HepG2 (cell line): ENCODE data around the gene SLC26A4. TPM values are rescaled to one million over a fixed set of nuclear protein-coding genes. Genes with fewer than 3 reads are reported as not detected.

ENCODE experiments used
- ATAC-seq: fragments of 200-7000 bp; cut with Tn5 transposase; 3 replicates; pipeline ENCODE4 v1.9.1; 2020; ENCODE audit warnings: mild to moderate bottlenecking, moderate library complexity
- BruUV-seq: library from RNA; stranded (reverse); fragments of 400-500 nt; replicated peaks from 2 replicates; lab custom pipeline; 2021; lab: Mats Ljungman, UMichigan
- CTCF ChIA-PET: fragments of 300-600 bp; formaldehyde crosslinking; extraction: SDS; loops from one replicate; lab custom pipeline; 2021; ENCODE audit warnings: low total read pairs, inconsistent platforms, low intra/inter-chr PET ratio; lab: Yijun Ruan, JAX
- POLR2A ChIA-PET: fragments of 350-600 bp; sonication (Branson Sonifier 250); formaldehyde crosslinking; loops from one replicate; lab custom pipeline; 2020; ENCODE audit warnings: antibody characterized with exemption, inconsistent platforms; lab: Yijun Ruan, JAX
- DNase-seq: peaks from one replicate; pipeline ENCODE4 v3.0.0-alpha.2; 2015; ENCODE audit warnings: low spot score
- FAIRE-seq: peaks from 3 replicates; lab custom pipeline; 2011; peaks lifted over from hg19 to GRCh38; lab: Jason Lieb, UNC
- H2AFZ ChIP-seq: one replicate; pipeline ENCODE4 v1.6.1; 2011; ENCODE audit warnings: low read length, inconsistent platforms
- H3K27ac ChIP-seq: fragments of 300-600 bp; 3 replicates; pipeline ENCODE4 v1.8.0; 2011; ENCODE audit warnings: mixed run types, mild to moderate bottlenecking, mixed read lengths, low read length, inconsistent platforms; ENCODE audit not compliant: insufficient read depth; ENCODE audit errors: extremely low read length
- H3K27me3 ChIP-seq, 2 experiments: fragments of 200-600 bp in 1 of 2; 2 replicates in 1 of 2; 3 replicates in 1 of 2; pipeline versions ENCODE4 v1.6.0 to v1.8.0; 2011; ENCODE audit warnings: low read length in 2 of 2, mild to moderate bottlenecking in 2 of 2, moderate library complexity in 2 of 2, inconsistent platforms in 1 of 2; ENCODE audit not compliant: insufficient read depth in 2 of 2, control insufficient read depth in 1 of 2
- H3K36me3 ChIP-seq, 2 experiments: fragments of 200-600 bp in 1 of 2; replicated peaks in 1 of 2; 2 replicates in 1 of 2; 3 replicates in 1 of 2; pipeline versions ENCODE4 v1.5.1 to v1.8.0; 2011; ENCODE audit warnings: low read length in 2 of 2, inconsistent platforms in 1 of 2; ENCODE audit not compliant: insufficient read depth in 2 of 2, control insufficient read depth in 1 of 2
- H3K4me1 ChIP-seq: 2 replicates; pipeline ENCODE4 v1.5.1; 2012; ENCODE audit warnings: low read length, inconsistent platforms; ENCODE audit not compliant: insufficient read depth
- H3K4me2 ChIP-seq: 2 replicates; pipeline ENCODE4 v1.6.0; 2011; ENCODE audit warnings: low read depth, low read length, inconsistent platforms
- H3K4me3 ChIP-seq, 3 experiments: fragments of 200-600 bp in 1 of 3; sonication (generic), shearing (Covaris generic) in 1 of 3; replicated peaks in 1 of 3; 2 replicates each; pipeline ENCODE4 v1.5.1; 2011 to 2016; ENCODE audit warnings: low read length in 3 of 3, inconsistent platforms in 2 of 3, low read depth in 2 of 3, mild to moderate bottlenecking in 2 of 3, control low read depth in 1 of 3, mixed read lengths in 1 of 3; ENCODE audit not compliant: insufficient read depth in 1 of 3
- H3K79me2 ChIP-seq: one replicate; pipeline ENCODE4 v1.6.1; 2011; ENCODE audit warnings: low read length, inconsistent platforms; ENCODE audit not compliant: insufficient read depth
- H3K9ac ChIP-seq: 2 replicates; pipeline ENCODE4 v1.6.0; 2011; ENCODE audit warnings: mild to moderate bottlenecking, low read depth, low read length, inconsistent platforms; ENCODE audit not compliant: insufficient read depth
- H3K9me3 ChIP-seq: 2 replicates; pipeline ENCODE4 v1.5.1; 2012; ENCODE audit warnings: mild to moderate bottlenecking, low read length
- H4K20me1 ChIP-seq: 2 replicates; pipeline ENCODE4 v1.6.0; 2011; ENCODE audit warnings: inconsistent platforms, mild to moderate bottlenecking, low read length, moderate library complexity; ENCODE audit not compliant: insufficient read depth
- HCFC1 ChIP-seq: fragments of 150-350 bp; IDR thresholded peaks from 2 replicates; pipeline ENCODE4 v1.6.1; 2014; ENCODE audit warnings: low read depth, low read length
- IRF2 ChIP-seq: IDR thresholded peaks from 2 replicates; pipeline ENCODE4 v1.6.1; 2018; ENCODE audit warnings: missing genetic modification reagents, missing compliant biosample characterization
- MTA3 ChIP-seq: sonication (generic); formaldehyde crosslinking; IDR thresholded peaks from 2 replicates; pipeline ENCODE4 v1.4.0; 2020; ENCODE audit warnings: missing genetic modification reagents
- USF2 ChIP-seq, 2 experiments: sonication (generic) in 1 of 2; formaldehyde crosslinking in 1 of 2; IDR thresholded peaks; 2 replicates each; pipeline versions ENCODE4 v1.5.1 to v1.6.1; 2011 to 2020; ENCODE audit warnings: borderline replicate concordance in 1 of 2, low read depth in 1 of 2, low read length in 1 of 2, mild to moderate bottlenecking in 1 of 2, missing genetic modification reagents in 1 of 2, moderate library complexity in 1 of 2
- ZBTB20 ChIP-seq: sonication (generic); formaldehyde crosslinking; IDR thresholded peaks from 2 replicates; pipeline ENCODE4 v1.8.1; 2023; ENCODE audit warnings: missing genetic modification reagents, low read depth, mild to moderate bottlenecking, borderline replicate concordance
- ZFP36L1 ChIP-seq: sonication (generic); formaldehyde crosslinking; IDR thresholded peaks from 2 replicates; pipeline ENCODE4 v1.8.0; 2022; ENCODE audit warnings: mild to moderate bottlenecking, missing genetic modification reagents, moderate library complexity
- WGBS: methylation state at CpG from one replicate; pipeline ENCODE4 v1.1.6; 2017; ENCODE audit warnings: low lambda C conversion rate; 5-methylcytosine and 5-hydroxymethylcytosine counted together
- in situ Hi-C: cut with HindIII; loops from 2 replicates; pipeline ENCODE4 v1.10.0; 2017; ENCODE audit warnings: low pct_unique_long_range_greater_than_20kb; ENCODE audit not compliant: extremely low pct_ligation_motif_present
- intact Hi-C: fragments of 100-400 bp; cut with micrococcal nuclease; formaldehyde crosslinking; loops from one replicate; pipeline ENCODE4 v1.10.0; 2022; ENCODE audit not compliant: unreplicated experiment
- polyA plus RNA-seq, 8 experiments: library from polyadenylated mRNA; depleted of rRNA in 3 of 8; stranded (reverse) in 7 of 8; unstranded in 1 of 8; fragments of >200 nt; fragmentation: Illumina TruSeq in 4 of 8; extraction: Trizol in 4 of 8; gene quantifications; 2 replicates each; pipeline versions ENCODE4 v1.2.1 to v1.2.3, GENCODE V29; 2011 to 2016; ENCODE audit warnings: low read depth in 4 of 8, missing spikeins in 1 of 8, mixed read lengths in 1 of 8; ENCODE audit not compliant: insufficient read depth in 1 of 8
- total RNA-seq, 5 experiments: library from RNA; depleted of rRNA; stranded (reverse); fragments of >200 nt; fragmentation: Illumina TruSeq; extraction: Trizol; gene quantifications; 2 replicates each; pipeline ENCODE4 v1.2.3, GENCODE V29; 2016; ENCODE audit warnings: low read depth in 1 of 5
- TF ChIP-seq, protein P1 (sequence below): IDR thresholded peaks from 2 replicates; pipeline ENCODE4 v1.6.1; 2016; ENCODE audit warnings: mild to moderate bottlenecking
- TF ChIP-seq, protein P2 (sequence below): sonication (generic); formaldehyde crosslinking; IDR thresholded peaks from 2 replicates; pipeline ENCODE4 v1.5.0; 2020; ENCODE audit warnings: mild to moderate bottlenecking, missing genetic modification reagents, borderline replicate concordance
- TF ChIP-seq, protein P3 (sequence below): sonication (generic); formaldehyde crosslinking; IDR thresholded peaks from 2 replicates; pipeline ENCODE4 v1.4.0; 2020; ENCODE audit warnings: mild to moderate bottlenecking, missing genetic modification reagents
- TF ChIP-seq, protein P4 (sequence below): sonication (generic); formaldehyde crosslinking; conservative IDR thresholded peaks from 2 replicates; pipeline ENCODE4 v1.4.0; 2020; ENCODE audit warnings: missing genetic modification reagents

SLC26A4 gene
- total and polyA plus RNA-seq, 2 of the 13 experiments (the other 11 are each of a cell fraction or from before 2014, with no cell fraction given) = 0.08 to 0.11 TPM

DNA sequence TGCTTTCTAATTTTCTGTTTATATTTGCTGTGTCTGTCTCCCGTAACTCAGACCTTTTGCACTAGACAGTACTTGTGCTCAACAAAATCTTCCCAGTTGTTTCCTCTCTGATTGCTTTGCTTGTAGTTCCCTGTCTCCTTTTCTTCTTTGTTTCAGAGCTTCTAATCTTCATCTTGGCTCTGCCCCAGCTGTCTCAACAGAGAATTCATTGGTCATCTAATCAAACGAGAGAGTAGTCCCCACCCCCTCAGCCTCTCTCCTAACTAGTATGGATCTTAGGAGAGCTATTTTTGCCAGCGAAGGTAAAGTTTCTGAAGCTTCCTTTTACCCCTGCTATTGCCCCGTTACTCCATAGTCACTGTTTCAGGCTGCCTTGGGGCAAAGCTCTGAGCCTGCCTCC lies 32.8 kb downstream of the SLC26A4 start:
- Histone ChIP-seq H3K9me3 (no peaks in the 10 kb centered on the region), H4K20me1 (no peaks in the 10 kb centered on the region), H3K79me2 (no peaks in the 10 kb centered on the region), H3K4me2 (no peak overlapping the region), H3K4me1 (no peaks in the 10 kb centered on the region), H3K27ac (no peak overlapping the region), H2AFZ (no peak overlapping the region), H3K9ac (no peak overlapping the region), H3K27me3 (peaks cover 0 to 23% of the 10 kb centered on the region in 2 experiments; a peak in 4 of 5 replicates), H3K4me3 (no peak overlapping the region), H3K36me3 (no peaks in the 10 kb centered on the region)
- BruUV-seq = no TSS peak
- no peak for ATAC-seq
- ChIA-PET CTCF (no interaction called here), POLR2A (no interaction called here)
- no peak for DNase-seq
- FAIRE-seq = no peak
- intact Hi-C loops (no loop called here), in situ Hi-C loops (no loop called here)
- 16% methylated on average over 4 of the region's 4 CpGs for WGBS
- TF ChIP-seq USF2 (IDR thresholded peaks at IDR 0.05; ENCODE audit: low read depth, low read length) = no peak
- no peak for TF ChIP-seq USF2 (CRISPR knock-in tag; IDR thresholded peaks at IDR 0.05; ENCODE audit: borderline replicate concordance)
- TF ChIP-seq IRF2 (CRISPR knock-in tag) = no peak
- no peak for TF ChIP-seq HCFC1
- TF ChIP-seq, protein P1, sequence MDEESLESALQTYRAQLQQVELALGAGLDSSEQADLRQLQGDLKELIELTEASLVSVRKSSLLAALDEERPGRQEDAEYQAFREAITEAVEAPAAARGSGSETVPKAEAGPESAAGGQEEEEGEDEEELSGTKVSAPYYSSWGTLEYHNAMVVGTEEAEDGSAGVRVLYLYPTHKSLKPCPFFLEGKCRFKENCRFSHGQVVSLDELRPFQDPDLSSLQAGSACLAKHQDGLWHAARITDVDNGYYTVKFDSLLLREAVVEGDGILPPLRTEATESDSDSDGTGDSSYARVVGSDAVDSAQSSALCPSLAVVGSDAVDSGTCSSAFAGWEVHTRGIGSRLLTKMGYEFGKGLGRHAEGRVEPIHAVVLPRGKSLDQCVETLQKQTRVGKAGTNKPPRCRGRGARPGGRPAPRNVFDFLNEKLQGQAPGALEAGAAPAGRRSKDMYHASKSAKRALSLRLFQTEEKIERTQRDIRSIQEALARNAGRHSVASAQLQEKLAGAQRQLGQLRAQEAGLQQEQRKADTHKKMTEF = no peak
- TF ChIP-seq ZFP36L1 (CRISPR knock-in tag) = no peak
- TF ChIP-seq, protein P2, sequence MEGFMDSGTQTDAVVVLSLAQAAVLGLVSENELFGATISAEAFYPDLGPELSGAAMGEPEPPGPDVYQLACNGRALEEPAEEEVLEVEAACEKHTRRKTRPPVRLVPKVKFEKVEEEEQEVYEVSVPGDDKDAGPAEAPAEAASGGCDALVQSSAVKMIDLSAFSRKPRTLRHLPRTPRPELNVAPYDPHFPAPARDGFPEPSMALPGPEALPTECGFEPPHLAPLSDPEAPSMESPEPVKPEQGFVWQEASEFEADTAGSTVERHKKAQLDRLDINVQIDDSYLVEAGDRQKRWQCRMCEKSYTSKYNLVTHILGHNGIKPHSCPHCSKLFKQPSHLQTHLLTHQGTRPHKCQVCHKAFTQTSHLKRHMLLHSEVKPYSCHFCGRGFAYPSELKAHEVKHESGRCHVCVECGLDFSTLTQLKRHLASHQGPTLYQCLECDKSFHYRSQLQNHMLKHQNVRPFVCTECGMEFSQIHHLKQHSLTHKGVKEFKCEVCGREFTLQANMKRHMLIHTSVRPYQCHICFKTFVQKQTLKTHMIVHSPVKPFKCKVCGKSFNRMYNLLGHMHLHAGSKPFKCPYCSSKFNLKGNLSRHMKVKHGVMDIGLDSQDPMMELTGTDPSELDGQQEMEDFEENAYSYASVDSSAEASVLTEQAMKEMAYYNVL = no peak
- no peak for TF ChIP-seq ZBTB20
- TF ChIP-seq, protein P3, sequence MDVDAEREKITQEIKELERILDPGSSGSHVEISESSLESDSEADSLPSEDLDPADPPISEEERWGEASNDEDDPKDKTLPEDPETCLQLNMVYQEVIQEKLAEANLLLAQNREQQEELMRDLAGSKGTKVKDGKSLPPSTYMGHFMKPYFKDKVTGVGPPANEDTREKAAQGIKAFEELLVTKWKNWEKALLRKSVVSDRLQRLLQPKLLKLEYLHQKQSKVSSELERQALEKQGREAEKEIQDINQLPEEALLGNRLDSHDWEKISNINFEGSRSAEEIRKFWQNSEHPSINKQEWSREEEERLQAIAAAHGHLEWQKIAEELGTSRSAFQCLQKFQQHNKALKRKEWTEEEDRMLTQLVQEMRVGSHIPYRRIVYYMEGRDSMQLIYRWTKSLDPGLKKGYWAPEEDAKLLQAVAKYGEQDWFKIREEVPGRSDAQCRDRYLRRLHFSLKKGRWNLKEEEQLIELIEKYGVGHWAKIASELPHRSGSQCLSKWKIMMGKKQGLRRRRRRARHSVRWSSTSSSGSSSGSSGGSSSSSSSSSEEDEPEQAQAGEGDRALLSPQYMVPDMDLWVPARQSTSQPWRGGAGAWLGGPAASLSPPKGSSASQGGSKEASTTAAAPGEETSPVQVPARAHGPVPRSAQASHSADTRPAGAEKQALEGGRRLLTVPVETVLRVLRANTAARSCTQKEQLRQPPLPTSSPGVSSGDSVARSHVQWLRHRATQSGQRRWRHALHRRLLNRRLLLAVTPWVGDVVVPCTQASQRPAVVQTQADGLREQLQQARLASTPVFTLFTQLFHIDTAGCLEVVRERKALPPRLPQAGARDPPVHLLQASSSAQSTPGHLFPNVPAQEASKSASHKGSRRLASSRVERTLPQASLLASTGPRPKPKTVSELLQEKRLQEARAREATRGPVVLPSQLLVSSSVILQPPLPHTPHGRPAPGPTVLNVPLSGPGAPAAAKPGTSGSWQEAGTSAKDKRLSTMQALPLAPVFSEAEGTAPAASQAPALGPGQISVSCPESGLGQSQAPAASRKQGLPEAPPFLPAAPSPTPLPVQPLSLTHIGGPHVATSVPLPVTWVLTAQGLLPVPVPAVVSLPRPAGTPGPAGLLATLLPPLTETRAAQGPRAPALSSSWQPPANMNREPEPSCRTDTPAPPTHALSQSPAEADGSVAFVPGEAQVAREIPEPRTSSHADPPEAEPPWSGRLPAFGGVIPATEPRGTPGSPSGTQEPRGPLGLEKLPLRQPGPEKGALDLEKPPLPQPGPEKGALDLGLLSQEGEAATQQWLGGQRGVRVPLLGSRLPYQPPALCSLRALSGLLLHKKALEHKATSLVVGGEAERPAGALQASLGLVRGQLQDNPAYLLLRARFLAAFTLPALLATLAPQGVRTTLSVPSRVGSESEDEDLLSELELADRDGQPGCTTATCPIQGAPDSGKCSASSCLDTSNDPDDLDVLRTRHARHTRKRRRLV (CRISPR knock-in tag) = no peak
- TF ChIP-seq MTA3 (CRISPR knock-in tag) = no peak
- TF ChIP-seq, protein P4, sequence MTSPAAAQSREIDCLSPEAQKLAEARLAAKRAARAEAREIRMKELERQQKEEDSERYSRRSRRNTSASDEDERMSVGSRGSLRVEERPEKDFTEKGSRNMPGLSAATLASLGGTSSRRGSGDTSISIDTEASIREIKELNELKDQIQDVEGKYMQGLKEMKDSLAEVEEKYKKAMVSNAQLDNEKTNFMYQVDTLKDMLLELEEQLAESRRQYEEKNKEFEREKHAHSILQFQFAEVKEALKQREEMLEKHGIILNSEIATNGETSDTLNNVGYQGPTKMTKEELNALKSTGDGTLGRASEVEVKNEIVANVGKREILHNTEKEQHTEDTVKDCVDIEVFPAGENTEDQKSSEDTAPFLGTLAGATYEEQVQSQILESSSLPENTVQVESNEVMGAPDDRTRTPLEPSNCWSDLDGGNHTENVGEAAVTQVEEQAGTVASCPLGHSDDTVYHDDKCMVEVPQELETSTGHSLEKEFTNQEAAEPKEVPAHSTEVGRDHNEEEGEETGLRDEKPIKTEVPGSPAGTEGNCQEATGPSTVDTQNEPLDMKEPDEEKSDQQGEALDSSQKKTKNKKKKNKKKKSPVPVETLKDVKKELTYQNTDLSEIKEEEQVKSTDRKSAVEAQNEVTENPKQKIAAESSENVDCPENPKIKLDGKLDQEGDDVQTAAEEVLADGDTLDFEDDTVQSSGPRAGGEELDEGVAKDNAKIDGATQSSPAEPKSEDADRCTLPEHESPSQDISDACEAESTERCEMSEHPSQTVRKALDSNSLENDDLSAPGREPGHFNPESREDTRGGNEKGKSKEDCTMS (CRISPR knock-in tag) = no peak
